GM21717 (cell line): ENCODE measurements around the gene KCNA10.

Experiments
- ATAC-seq: cut with Tn5 transposase; IDR thresholded peaks from one replicate; pipeline ENCODE4 v1.9.1; 2021; ENCODE audit warnings: mild to moderate bottlenecking, moderate library complexity; ENCODE audit not compliant: unreplicated experiment

Gene KCNA10

GRCh38 chr1:110519125-110519810 lies at the start of gene KCNA10:
TSS of gene KCNA10 (minus strand) at chr1:110519175. CDS start at chr1:110518787, 388 bp downstream.
- no peak for ATAC-seq

- no peak for ATAC-seq
Observed at GRCh38 chr1:110566836-110567235, 47.9 kb upstream of the KCNA10 start.

GRCh38 chr1:110565565-110565964 lies 46.6 kb upstream of the KCNA10 start:
- no peak for ATAC-seq

- ATAC-seq, result no peak
Observed at GRCh38 chr1:110563089-110563488, 44.1 kb upstream of the KCNA10 start.

- no peak for ATAC-seq
Observed at GRCh38 chr1:110561596-110561995, 42.6 kb upstream of the KCNA10 start.

- no peak for ATAC-seq
Observed at GRCh38 chr1:110559157-110559556, 40.2 kb upstream of the KCNA10 start.

GRCh38 chr1:110557481-110557880 lies 38.5 kb upstream of the KCNA10 start:
- ATAC-seq, result no peak

- no peak for ATAC-seq
Observed at GRCh38 chr1:110556471-110556807, 37.5 kb upstream of the KCNA10 start.

GRCh38 chr1:110555807-110556470 lies 37.0 kb upstream of the KCNA10 start:
- ATAC-seq, result no peak

GRCh38 chr1:110554871-110555801 lies 36.2 kb upstream of the KCNA10 start:
- no peak for ATAC-seq

GRCh38 chr1:110551278-110551809 lies 32.4 kb upstream of the KCNA10 start:
- ATAC-seq, result no peak

GRCh38 chr1:110549831-110550230 lies 30.9 kb upstream of the KCNA10 start:
- ATAC-seq, result no peak

- no peak for ATAC-seq
Observed at GRCh38 chr1:110548381-110548780, 29.4 kb upstream of the KCNA10 start.

GRCh38 chr1:110547017-110547416 lies 28.0 kb upstream of the KCNA10 start:
- no peak for ATAC-seq

GRCh38 chr1:110545492-110545891 lies 26.5 kb upstream of the KCNA10 start:
- no peak for ATAC-seq

GRCh38 chr1:110544753-110545152 lies 25.8 kb upstream of the KCNA10 start:
- no peak for ATAC-seq

- ATAC-seq, result no peak
Observed at GRCh38 chr1:110542725-110543124, 23.8 kb upstream of the KCNA10 start.

- ATAC-seq, result no peak
Observed at GRCh38 chr1:110541906-110542395, 23.0 kb upstream of the KCNA10 start.

GRCh38 chr1:110540891-110541685 lies 22.1 kb upstream of the KCNA10 start:
- no peak for ATAC-seq

GRCh38 chr1:110538921-110539320 lies 19.9 kb upstream of the KCNA10 start:
- no peak for ATAC-seq
